Measurements from ENCODE around the gene PUM1. TPM values are rescaled to one million over a fixed set of nuclear protein-coding genes. Genes with fewer than 3 reads are reported as not detected.

The PUM1 gene
- total and polyA plus RNA-seq, 10 of the 15 experiments (the other 5 are each of a cell fraction or from before 2014, with no cell fraction given), result 21.4 to 75.3 (median 42.4) TPM

DNA sequence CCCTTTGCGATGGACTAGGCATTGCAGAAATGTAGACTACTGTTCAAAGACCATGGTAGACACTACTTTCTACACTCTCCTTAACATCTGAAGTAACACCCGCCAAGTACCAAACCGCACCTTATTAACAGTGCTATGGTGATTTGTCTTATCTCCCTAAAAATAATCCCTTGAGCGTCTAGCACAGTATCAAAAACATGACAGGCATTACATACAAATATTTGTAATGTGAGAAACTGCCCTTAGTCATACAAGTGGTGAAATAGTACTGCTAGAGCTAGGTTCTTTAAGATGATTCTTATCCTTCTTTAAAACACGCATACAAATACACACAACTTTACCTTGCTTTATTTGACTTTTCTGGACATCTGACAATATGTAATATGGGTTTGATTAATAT, 27.2 kb downstream of the PUM1 start:
- intact Hi-C loops (cut with micrococcal nuclease; ENCODE audit: unreplicated experiment) (no loop called here), in situ Hi-C loops (cut with MboI) (no loop called here)
- ChIA-PET RAD21 (ENCODE audit: unreplicated experiment) (interaction anchor here (1.1 to 1.2 kb wide), 2 partner anchors 11 to 28 kb away, joined by 3 to 4 read pairs; no protein-coding TSS in a partner anchor), CTCF (interaction anchor here (0.6 kb wide), 3 partner anchors 64 to 887 kb away, joined by 3 to 4 read pairs (median 3); no protein-coding TSS in a partner anchor), POLR2A (interaction anchor here (1.0 kb wide), 1 partner anchor 81 kb away, joined by 3 read pairs; no protein-coding TSS in a partner anchor), SMC1A (ENCODE audit: uncharacterized antibody, unreplicated experiment) (interaction anchor here (0.6 to 1.0 kb wide), 3 partner anchors 18 to 95 kb away, joined by 3 to 4 read pairs (median 4); no protein-coding TSS in a partner anchor)
- no peak overlapping the region for H2AFZ ChIP-seq (ENCODE audit: control insufficient read depth, low read depth, low read length)
- peaks cover 1% of the 10 kb centered on the region; the same call in 2 of the 3 replicates for H3K9me3 ChIP-seq (replicated peaks; ENCODE audit: control insufficient read depth, insufficient read depth, low read length)
- DNase-seq (ENCODE audit: low read depth, low spot score) (no peak), FAIRE-seq (no peak), ATAC-seq (no peak)
- BruUV-seq (replicated peaks), result no TSS peak
- H3K9ac ChIP-seq (ENCODE audit: control insufficient read depth, insufficient read depth, low read length), result no peak overlapping the region
- peaks cover 9% of the 10 kb centered on the region for H4K20me1 ChIP-seq (ENCODE audit: control insufficient read depth, insufficient read depth)
- H3K79me2 ChIP-seq (ENCODE audit: control insufficient read depth, insufficient read depth, low read length), result peaks cover 90% of the 10 kb centered on the region
- H3K4me1 ChIP-seq (ENCODE audit: control insufficient read depth, insufficient read depth, low read length), result no peaks in the 10 kb centered on the region; the same call in 1 of the 2 replicates
- TF ChIP-seq RBBP5 (conservative IDR thresholded peaks at IDR 0.05) (no peak), PML (IDR thresholded peaks at IDR 0.05; ENCODE audit: low read length) (no peak), RCOR1 (conservative IDR thresholded peaks at IDR 0.05; ENCODE audit: low read depth, low read length) (no peak), CHD4 (IDR thresholded peaks at IDR 0.05) (no peak), SP1 (IDR thresholded peaks at IDR 0.05; ENCODE audit: low read depth, low read length) (no peak), MYB (IDR thresholded peaks at IDR 0.05; ENCODE audit: borderline replicate concordance, low read depth, low read length) (no peak), CBX3 (IDR thresholded peaks at IDR 0.05; ENCODE audit: borderline replicate concordance, low read depth) (no peak), STAT3 (IDR thresholded peaks at IDR 0.05; ENCODE audit: low read depth, low read length) (no peak), CBX5 (IDR thresholded peaks at IDR 0.05; ENCODE audit: low read depth) (no peak)
- TF ChIP-seq, protein P1, sequence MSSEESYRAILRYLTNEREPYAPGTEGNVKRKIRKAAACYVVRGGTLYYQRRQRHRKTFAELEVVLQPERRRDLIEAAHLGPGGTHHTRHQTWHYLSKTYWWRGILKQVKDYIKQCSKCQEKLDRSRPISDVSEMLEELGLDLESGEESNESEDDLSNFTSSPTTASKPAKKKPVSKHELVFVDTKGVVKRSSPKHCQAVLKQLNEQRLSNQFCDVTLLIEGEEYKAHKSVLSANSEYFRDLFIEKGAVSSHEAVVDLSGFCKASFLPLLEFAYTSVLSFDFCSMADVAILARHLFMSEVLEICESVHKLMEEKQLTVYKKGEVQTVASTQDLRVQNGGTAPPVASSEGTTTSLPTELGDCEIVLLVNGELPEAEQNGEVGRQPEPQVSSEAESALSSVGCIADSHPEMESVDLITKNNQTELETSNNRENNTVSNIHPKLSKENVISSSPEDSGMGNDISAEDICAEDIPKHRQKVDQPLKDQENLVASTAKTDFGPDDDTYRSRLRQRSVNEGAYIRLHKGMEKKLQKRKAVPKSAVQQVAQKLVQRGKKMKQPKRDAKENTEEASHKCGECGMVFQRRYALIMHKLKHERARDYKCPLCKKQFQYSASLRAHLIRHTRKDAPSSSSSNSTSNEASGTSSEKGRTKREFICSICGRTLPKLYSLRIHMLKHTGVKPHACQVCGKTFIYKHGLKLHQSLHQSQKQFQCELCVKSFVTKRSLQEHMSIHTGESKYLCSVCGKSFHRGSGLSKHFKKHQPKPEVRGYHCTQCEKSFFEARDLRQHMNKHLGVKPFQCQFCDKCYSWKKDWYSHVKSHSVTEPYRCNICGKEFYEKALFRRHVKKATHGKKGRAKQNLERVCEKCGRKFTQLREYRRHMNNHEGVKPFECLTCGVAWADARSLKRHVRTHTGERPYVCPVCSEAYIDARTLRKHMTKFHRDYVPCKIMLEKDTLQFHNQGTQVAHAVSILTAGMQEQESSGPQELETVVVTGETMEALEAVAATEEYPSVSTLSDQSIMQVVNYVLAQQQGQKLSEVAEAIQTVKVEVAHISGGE (CRISPR knock-in tag; IDR thresholded peaks at IDR 0.05), result no peak
- TF ChIP-seq, protein P2, sequence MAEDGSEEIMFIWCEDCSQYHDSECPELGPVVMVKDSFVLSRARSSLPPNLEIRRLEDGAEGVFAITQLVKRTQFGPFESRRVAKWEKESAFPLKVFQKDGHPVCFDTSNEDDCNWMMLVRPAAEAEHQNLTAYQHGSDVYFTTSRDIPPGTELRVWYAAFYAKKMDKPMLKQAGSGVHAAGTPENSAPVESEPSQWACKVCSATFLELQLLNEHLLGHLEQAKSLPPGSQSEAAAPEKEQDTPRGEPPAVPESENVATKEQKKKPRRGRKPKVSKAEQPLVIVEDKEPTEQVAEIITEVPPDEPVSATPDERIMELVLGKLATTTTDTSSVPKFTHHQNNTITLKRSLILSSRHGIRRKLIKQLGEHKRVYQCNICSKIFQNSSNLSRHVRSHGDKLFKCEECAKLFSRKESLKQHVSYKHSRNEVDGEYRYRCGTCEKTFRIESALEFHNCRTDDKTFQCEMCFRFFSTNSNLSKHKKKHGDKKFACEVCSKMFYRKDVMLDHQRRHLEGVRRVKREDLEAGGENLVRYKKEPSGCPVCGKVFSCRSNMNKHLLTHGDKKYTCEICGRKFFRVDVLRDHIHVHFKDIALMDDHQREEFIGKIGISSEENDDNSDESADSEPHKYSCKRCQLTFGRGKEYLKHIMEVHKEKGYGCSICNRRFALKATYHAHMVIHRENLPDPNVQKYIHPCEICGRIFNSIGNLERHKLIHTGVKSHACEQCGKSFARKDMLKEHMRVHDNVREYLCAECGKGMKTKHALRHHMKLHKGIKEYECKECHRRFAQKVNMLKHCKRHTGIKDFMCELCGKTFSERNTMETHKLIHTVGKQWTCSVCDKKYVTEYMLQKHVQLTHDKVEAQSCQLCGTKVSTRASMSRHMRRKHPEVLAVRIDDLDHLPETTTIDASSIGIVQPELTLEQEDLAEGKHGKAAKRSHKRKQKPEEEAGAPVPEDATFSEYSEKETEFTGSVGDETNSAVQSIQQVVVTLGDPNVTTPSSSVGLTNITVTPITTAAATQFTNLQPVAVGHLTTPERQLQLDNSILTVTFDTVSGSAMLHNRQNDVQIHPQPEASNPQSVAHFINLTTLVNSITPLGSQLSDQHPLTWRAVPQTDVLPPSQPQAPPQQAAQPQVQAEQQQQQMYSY (CRISPR knock-in tag; IDR thresholded peaks at IDR 0.05), result no peak
- H3K4me3 ChIP-seq, result no peak overlapping the region
- H3K4me2 ChIP-seq (ENCODE audit: control insufficient read depth, insufficient read depth), result no peak overlapping the region
- no peak overlapping the region for H3K27ac ChIP-seq (ENCODE audit: control insufficient read depth, insufficient read depth)
- WGBS (ENCODE audit: insufficient coverage, insufficient replicate concordance, low lambda C conversion rate, missing lambda C conversion rate), result 78% methylated on average over 5 of the region's 5 CpGs
- H3K27me3 ChIP-seq (replicated peaks in 1 of 2; ENCODE audit: control insufficient read depth in 2 of 2, insufficient read depth in 2 of 2, low read length in 1 of 2), result no peaks in the 10 kb centered on the region
- peaks cover 5 to 30% of the 10 kb centered on the region in 2 experiments for H3K36me3 ChIP-seq (ENCODE audit: control insufficient read depth in 2 of 2, insufficient read depth in 2 of 2, low read length in 1 of 2)

Measured in GM12878 (cell line).